ENCODE measurements around the gene ACSL1.

ACSL1 gene

DNA sequence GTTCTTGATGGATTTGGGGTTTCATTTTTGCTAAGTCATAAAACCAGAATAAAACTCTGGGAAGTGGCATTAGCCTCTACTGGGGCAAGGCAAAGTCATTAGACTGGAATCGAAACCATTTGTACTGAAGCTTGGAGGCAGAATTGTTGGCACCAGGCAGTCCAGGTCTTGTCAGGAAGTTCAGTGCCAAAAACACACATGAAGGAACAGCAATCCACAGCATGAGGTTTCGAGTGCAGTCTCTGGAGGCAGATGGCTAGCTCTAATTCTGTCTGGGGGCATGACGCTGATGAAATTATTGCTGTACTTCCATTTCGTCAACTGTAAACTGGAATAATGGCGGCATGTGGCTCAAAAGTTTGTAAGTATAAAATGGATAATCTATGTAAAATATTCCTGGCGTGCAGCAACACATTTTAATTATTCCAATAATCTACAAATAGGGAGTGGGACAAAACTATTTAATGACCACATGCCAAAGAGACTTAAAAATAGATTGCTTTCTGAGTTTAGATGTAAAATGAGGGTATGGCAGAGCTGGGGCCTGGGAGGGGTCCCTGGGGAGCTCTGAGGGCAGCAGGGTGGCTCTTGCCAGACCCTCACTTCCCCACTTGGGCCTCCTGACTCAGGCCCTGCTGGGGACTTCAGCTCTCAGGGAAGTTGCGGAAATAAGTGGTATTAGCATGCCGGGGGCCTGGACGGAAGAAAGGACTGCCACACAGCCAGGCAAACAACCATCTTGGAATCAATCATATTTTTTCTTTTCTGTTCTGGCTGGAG, 73.1 kb downstream of the ACSL1 start:
- Histone ChIP-seq H2BK120ac (ENCODE audit: low read depth, low read length) (no peak overlapping the region), H2BK12ac (ENCODE audit: low read length in 2 of 2) (no peak overlapping the region), H3K27ac (ENCODE audit: low read length, poor library complexity, severe bottlenecking) (no peak overlapping the region), H2BK5ac (ENCODE audit: low read depth, low read length, poor library complexity, severe bottlenecking) (no peak overlapping the region), H3K23ac (ENCODE audit: low read length in 2 of 2) (no peak overlapping the region), H4K8ac (ENCODE audit: low read length) (no peak overlapping the region), H3K4ac (ENCODE audit: low read depth in 1 of 2, low read length in 2 of 2) (no peak overlapping the region), H3K18ac (ENCODE audit: low read depth in 1 of 2, low read length in 2 of 2) (no peak overlapping the region), H3K4me3 (ENCODE audit: insufficient read depth in 1 of 2, low read depth in 1 of 2, low read length in 2 of 2) (no peak overlapping the region), H2AFZ (ENCODE audit: low read depth, low read length) (no peak overlapping the region), H3K27me3 (ENCODE audit: control insufficient read depth in 1 of 2, insufficient read depth in 1 of 2, low read length in 2 of 2) (no peaks in the 10 kb centered on the region), H2BK15ac (ENCODE audit: low read depth, poor library complexity, severe bottlenecking) (no peak overlapping the region), H4K91ac (ENCODE audit: low read length) (no peak overlapping the region), H2AK5ac (ENCODE audit: low read length, severe bottlenecking) (no peak overlapping the region), H3K79me1 (replicated peaks; ENCODE audit: low read length, poor library complexity, severe bottlenecking) (no peaks in the 10 kb centered on the region), H3K9ac (ENCODE audit: low read length) (no peak overlapping the region), H3K4me2 (ENCODE audit: low read length, poor library complexity, severe bottlenecking) (no peak overlapping the region), H3K14ac (ENCODE audit: low read length in 2 of 2) (no peak overlapping the region), H3K4me1 (ENCODE audit: control insufficient read depth, insufficient read depth, low read depth, low read length) (peaks cover 11% of the 10 kb centered on the region), H3K36me3 (ENCODE audit: control insufficient read depth in 1 of 2, insufficient read depth in 2 of 2, low read depth in 1 of 2, low read length in 2 of 2) (peaks cover 16 to 24% of the 10 kb centered on the region in 2 experiments), H3K9me3 (ENCODE audit: control insufficient read depth, low read length) (no peaks in the 10 kb centered on the region)
- 89% methylated on average over 6 of the region's 9 CpGs for WGBS
- DNase-seq, result no peak

GRCh38 chr4:184751585-184751956, 74.2 kb downstream of the ACSL1 start:
- Histone ChIP-seq H3K4me2 (ENCODE audit: low read length, poor library complexity, severe bottlenecking) (no peak overlapping the region), H3K79me1 (replicated peaks; ENCODE audit: low read length, poor library complexity, severe bottlenecking) (no peaks in the 10 kb centered on the region), H3K9me3 (ENCODE audit: control insufficient read depth, low read length) (no peaks in the 10 kb centered on the region), H4K91ac (ENCODE audit: low read length) (no peak overlapping the region), H3K14ac (ENCODE audit: low read length in 2 of 2) (no peak overlapping the region), H4K8ac (ENCODE audit: low read length) (no peak overlapping the region), H2AK5ac (ENCODE audit: low read length, severe bottlenecking) (no peak overlapping the region), H3K27me3 (ENCODE audit: control insufficient read depth in 1 of 2, insufficient read depth in 1 of 2, low read length in 2 of 2) (no peaks in the 10 kb centered on the region), H2BK5ac (ENCODE audit: low read depth, low read length, poor library complexity, severe bottlenecking) (no peak overlapping the region), H2BK15ac (ENCODE audit: low read depth, poor library complexity, severe bottlenecking) (no peak overlapping the region), H2BK120ac (ENCODE audit: low read depth, low read length) (no peak overlapping the region), H3K36me3 (ENCODE audit: control insufficient read depth in 1 of 2, insufficient read depth in 2 of 2, low read depth in 1 of 2, low read length in 2 of 2) (peaks cover 13 to 18% of the 10 kb centered on the region in 2 experiments), H3K18ac (ENCODE audit: low read depth in 1 of 2, low read length in 2 of 2) (no peak overlapping the region), H3K4ac (ENCODE audit: low read depth in 1 of 2, low read length in 2 of 2) (no peak overlapping the region), H2BK12ac (ENCODE audit: low read length in 2 of 2) (no peak overlapping the region), H3K23ac (ENCODE audit: low read length in 2 of 2) (no peak overlapping the region), H3K27ac (ENCODE audit: low read length, poor library complexity, severe bottlenecking) (no peak overlapping the region), H3K4me1 (ENCODE audit: control insufficient read depth, insufficient read depth, low read depth, low read length) (peaks cover 19% of the 10 kb centered on the region), H2AFZ (ENCODE audit: low read depth, low read length) (no peak overlapping the region), H3K4me3 (ENCODE audit: insufficient read depth in 1 of 2, low read depth in 1 of 2, low read length in 2 of 2) (no peak overlapping the region), H3K9ac (ENCODE audit: low read length) (no peak overlapping the region)
- 73% methylated on average over 6 of the region's 6 CpGs for WGBS
- DNase-seq, result no peak

GRCh38 chr4:184750926-184751584, 74.7 kb downstream of the ACSL1 start:
- Histone ChIP-seq H3K18ac (ENCODE audit: low read depth in 1 of 2, low read length in 2 of 2) (no peak overlapping the region), H3K9ac (ENCODE audit: low read length) (no peak overlapping the region), H2BK15ac (ENCODE audit: low read depth, poor library complexity, severe bottlenecking) (no peak overlapping the region), H3K79me1 (replicated peaks; ENCODE audit: low read length, poor library complexity, severe bottlenecking) (no peaks in the 10 kb centered on the region), H2AK5ac (ENCODE audit: low read length, severe bottlenecking) (peak overlapping the region; percentile 23), H3K23ac (ENCODE audit: low read length in 2 of 2) (no peak overlapping the region), H2BK5ac (ENCODE audit: low read depth, low read length, poor library complexity, severe bottlenecking) (no peak overlapping the region), H3K14ac (ENCODE audit: low read length in 2 of 2) (no peak overlapping the region), H3K27ac (ENCODE audit: low read length, poor library complexity, severe bottlenecking) (no peak overlapping the region), H3K27me3 (ENCODE audit: control insufficient read depth in 1 of 2, insufficient read depth in 1 of 2, low read length in 2 of 2) (no peaks in the 10 kb centered on the region), H3K4me1 (ENCODE audit: control insufficient read depth, insufficient read depth, low read depth, low read length) (peaks cover 19% of the 10 kb centered on the region), H3K9me3 (ENCODE audit: control insufficient read depth, low read length) (no peaks in the 10 kb centered on the region), H2BK12ac (ENCODE audit: low read length in 2 of 2) (no peak overlapping the region), H3K4me2 (ENCODE audit: low read length, poor library complexity, severe bottlenecking) (no peak overlapping the region), H2AFZ (ENCODE audit: low read depth, low read length) (no peak overlapping the region), H4K91ac (ENCODE audit: low read length) (no peak overlapping the region), H2BK120ac (ENCODE audit: low read depth, low read length) (no peak overlapping the region), H3K4ac (ENCODE audit: low read depth in 1 of 2, low read length in 2 of 2) (no peak overlapping the region), H4K8ac (ENCODE audit: low read length) (no peak overlapping the region), H3K4me3 (ENCODE audit: insufficient read depth in 1 of 2, low read depth in 1 of 2, low read length in 2 of 2) (no peak overlapping the region), H3K36me3 (ENCODE audit: control insufficient read depth in 1 of 2, insufficient read depth in 2 of 2, low read depth in 1 of 2, low read length in 2 of 2) (peaks cover 9 to 17% of the 10 kb centered on the region in 2 experiments)
- WGBS, result 78% methylated on average over 8 of the region's 8 CpGs
- DNase-seq, result no peak

- H3K4me2 ChIP-seq (ENCODE audit: low read length, poor library complexity, severe bottlenecking), result no peak overlapping the region
- H3K27me3 ChIP-seq (ENCODE audit: control insufficient read depth in 1 of 2, insufficient read depth in 1 of 2, low read length in 2 of 2), result no peaks in the 10 kb centered on the region
- H2AFZ ChIP-seq (ENCODE audit: low read depth, low read length), result no peak overlapping the region
- no peak overlapping the region for H2BK5ac ChIP-seq (ENCODE audit: low read depth, low read length, poor library complexity, severe bottlenecking)
- no peaks in the 10 kb centered on the region for H3K9me3 ChIP-seq (ENCODE audit: control insufficient read depth, low read length)
- H3K14ac ChIP-seq (ENCODE audit: low read length in 2 of 2), result no peak overlapping the region
- no peaks in the 10 kb centered on the region for H3K79me1 ChIP-seq (replicated peaks; ENCODE audit: low read length, poor library complexity, severe bottlenecking)
- H2BK15ac ChIP-seq (ENCODE audit: low read depth, poor library complexity, severe bottlenecking), result no peak overlapping the region
- peaks cover 19% of the 10 kb centered on the region for H3K4me1 ChIP-seq (ENCODE audit: control insufficient read depth, insufficient read depth, low read depth, low read length)
- H3K9ac ChIP-seq (ENCODE audit: low read length), result no peak overlapping the region
- peaks cover 9 to 12% of the 10 kb centered on the region in 2 experiments for H3K36me3 ChIP-seq (ENCODE audit: control insufficient read depth in 1 of 2, insufficient read depth in 2 of 2, low read depth in 1 of 2, low read length in 2 of 2)
- 88% methylated on average over 8 of the region's 8 CpGs for WGBS
- no peak overlapping the region for H4K8ac ChIP-seq (ENCODE audit: low read length)
- peak overlapping the region; percentile 64 for H2AK5ac ChIP-seq (ENCODE audit: low read length, severe bottlenecking)
- no peak overlapping the region for H2BK120ac ChIP-seq (ENCODE audit: low read depth, low read length)
- H4K91ac ChIP-seq (ENCODE audit: low read length), result no peak overlapping the region
- H3K4me3 ChIP-seq (ENCODE audit: insufficient read depth in 1 of 2, low read depth in 1 of 2, low read length in 2 of 2), result no peak overlapping the region
- no peak overlapping the region for H2BK12ac ChIP-seq (ENCODE audit: low read length in 2 of 2)
- peak overlapping the region in 1 of 2 experiments; percentile 63 for H3K23ac ChIP-seq (ENCODE audit: low read length in 2 of 2)
- no peak overlapping the region for H3K18ac ChIP-seq (ENCODE audit: low read depth in 1 of 2, low read length in 2 of 2)
- DNase-seq, result no peak
- no peak overlapping the region for H3K27ac ChIP-seq (ENCODE audit: low read length, poor library complexity, severe bottlenecking)
- no peak overlapping the region for H3K4ac ChIP-seq (ENCODE audit: low read depth in 1 of 2, low read length in 2 of 2)
Observed at GRCh38 chr4:184748251-184748652, 77.5 kb downstream of the ACSL1 start.

Data from mesenchymal stem cell (in vitro differentiated cells and primary cell).